ENCODE data around the gene CBLL1.

DNA sequence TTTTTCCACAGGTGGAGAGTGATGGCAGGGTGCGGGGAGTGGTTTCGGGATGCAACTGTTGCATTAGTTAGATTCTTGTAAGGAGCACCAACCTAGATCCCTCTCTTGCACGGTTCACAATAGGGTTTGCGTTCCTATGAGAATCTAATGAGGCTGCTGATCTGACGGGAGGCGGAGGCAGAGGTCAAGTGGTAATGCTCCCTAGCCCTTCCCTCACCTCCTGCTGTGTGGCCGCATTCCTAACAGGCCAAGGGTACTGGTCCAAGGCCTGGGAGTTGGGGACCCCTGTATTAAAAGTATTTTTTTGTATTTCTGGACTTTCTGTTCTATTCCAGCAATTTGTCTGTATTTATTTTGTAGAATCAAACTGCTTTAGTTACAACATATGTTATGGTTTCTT, 7.2 kb downstream of the CBLL1 start:
- TF ChIP-seq POLR2A (IDR thresholded peaks at IDR 0.05; ENCODE audit: borderline replicate concordance, extremely low read depth, insufficient read depth, insufficient read length) (no peak), JUND (IDR thresholded peaks at IDR 0.05) (no peak), RAD21 (IDR thresholded peaks at IDR 0.05; ENCODE audit: low read depth) (no peak), SP1 (IDR thresholded peaks at IDR 0.05; ENCODE audit: low read depth) (no peak), POLR2AphosphoS5 (IDR thresholded peaks at IDR 0.05; ENCODE audit: low read depth, low read length) (no peak), SRF (IDR thresholded peaks at IDR 0.05; ENCODE audit: low read depth) (no peak), EZH2phosphoT487 (IDR thresholded peaks at IDR 0.05; ENCODE audit: borderline replicate concordance) (no peak), EZH2 (IDR thresholded peaks at IDR 0.05) (no peak), CEBPB (IDR thresholded peaks at IDR 0.05; ENCODE audit: low read depth) (no peak), EGR1 (IDR thresholded peaks at IDR 0.05; ENCODE audit: low read depth) (no peak), ZNF274 (IDR thresholded peaks at IDR 0.05; ENCODE audit: low read depth, low read length) (no peak)
- TF ChIP-seq, protein P1, sequence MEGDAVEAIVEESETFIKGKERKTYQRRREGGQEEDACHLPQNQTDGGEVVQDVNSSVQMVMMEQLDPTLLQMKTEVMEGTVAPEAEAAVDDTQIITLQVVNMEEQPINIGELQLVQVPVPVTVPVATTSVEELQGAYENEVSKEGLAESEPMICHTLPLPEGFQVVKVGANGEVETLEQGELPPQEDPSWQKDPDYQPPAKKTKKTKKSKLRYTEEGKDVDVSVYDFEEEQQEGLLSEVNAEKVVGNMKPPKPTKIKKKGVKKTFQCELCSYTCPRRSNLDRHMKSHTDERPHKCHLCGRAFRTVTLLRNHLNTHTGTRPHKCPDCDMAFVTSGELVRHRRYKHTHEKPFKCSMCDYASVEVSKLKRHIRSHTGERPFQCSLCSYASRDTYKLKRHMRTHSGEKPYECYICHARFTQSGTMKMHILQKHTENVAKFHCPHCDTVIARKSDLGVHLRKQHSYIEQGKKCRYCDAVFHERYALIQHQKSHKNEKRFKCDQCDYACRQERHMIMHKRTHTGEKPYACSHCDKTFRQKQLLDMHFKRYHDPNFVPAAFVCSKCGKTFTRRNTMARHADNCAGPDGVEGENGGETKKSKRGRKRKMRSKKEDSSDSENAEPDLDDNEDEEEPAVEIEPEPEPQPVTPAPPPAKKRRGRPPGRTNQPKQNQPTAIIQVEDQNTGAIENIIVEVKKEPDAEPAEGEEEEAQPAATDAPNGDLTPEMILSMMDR (IDR thresholded peaks at IDR 0.05 in 2 of 3, conservative IDR thresholded peaks at IDR 0.05 in 1 of 3; ENCODE audit: borderline replicate concordance in 1 of 3, insufficient read depth in 1 of 3, low read depth in 2 of 3, low read length in 2 of 3) = no peak
- TF ChIP-seq, protein P2, sequence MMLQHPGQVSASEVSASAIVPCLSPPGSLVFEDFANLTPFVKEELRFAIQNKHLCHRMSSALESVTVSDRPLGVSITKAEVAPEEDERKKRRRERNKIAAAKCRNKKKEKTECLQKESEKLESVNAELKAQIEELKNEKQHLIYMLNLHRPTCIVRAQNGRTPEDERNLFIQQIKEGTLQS (IDR thresholded peaks at IDR 0.05) = no peak
